HEK293 (cell line): ENCODE measurements around the gene ACCSL.

Experiments used
- HOXA7 ChIP-seq: sonication (generic); formaldehyde crosslinking; IDR thresholded peaks from 2 replicates; pipeline ENCODE4 v1.8.1; 2022; ENCODE audit warnings: missing genetic modification reagents, borderline replicate concordance
- TCF7L2 ChIP-seq: IDR thresholded peaks from 2 replicates; pipeline ENCODE4 v1.6.1; 2011; ENCODE audit warnings: low read depth, mild to moderate bottlenecking, inconsistent platforms, low read length, moderate library complexity, borderline replicate concordance
- ZFP41 ChIP-seq: fragments of 450-650 bp; formaldehyde crosslinking; IDR thresholded peaks from 2 replicates; pipeline ENCODE4 v1.5.1; 2016; ENCODE audit warnings: missing biosample characterization, missing genetic modification characterization, borderline replicate concordance
- ZNF10 ChIP-seq: fragments of 450-650 bp; formaldehyde crosslinking; IDR thresholded peaks from 2 replicates; pipeline ENCODE4 v1.5.1; 2017; ENCODE audit warnings: missing biosample characterization, missing genetic modification characterization
- ZNF184 ChIP-seq: fragments of 450-650 bp; IDR thresholded peaks from 2 replicates; pipeline ENCODE4 v1.5.1; 2018; ENCODE audit warnings: missing biosample characterization, mild to moderate bottlenecking, missing genetic modification characterization
- ZNF561 ChIP-seq: fragments of 450-650 bp; IDR thresholded peaks from 2 replicates; pipeline ENCODE4 v1.5.1; 2018; ENCODE audit warnings: missing biosample characterization, missing genetic modification characterization, borderline replicate concordance
- TF ChIP-seq, protein P1 (sequence below): fragments of 450-650 bp; IDR thresholded peaks from 2 replicates; pipeline ENCODE4 v1.5.1; 2018; ENCODE audit warnings: missing biosample characterization, missing genetic modification characterization
- TF ChIP-seq, protein P2 (sequence below): fragments of 450-650 bp; formaldehyde crosslinking; IDR thresholded peaks from 2 replicates; pipeline ENCODE4 v1.5.1; 2016; ENCODE audit warnings: missing biosample characterization, missing genetic modification characterization
- TF ChIP-seq, protein P3 (sequence below): fragments of 450-650 bp; formaldehyde crosslinking; IDR thresholded peaks from 2 replicates; pipeline ENCODE4 v1.5.1; 2016; ENCODE audit warnings: missing biosample characterization, missing genetic modification characterization, low read depth
- TF ChIP-seq, protein P4 (sequence below): fragments of 450-650 bp; formaldehyde crosslinking; IDR thresholded peaks from 2 replicates; pipeline ENCODE4 v1.5.1; 2016; ENCODE audit warnings: missing biosample characterization, missing genetic modification characterization

DNA sequence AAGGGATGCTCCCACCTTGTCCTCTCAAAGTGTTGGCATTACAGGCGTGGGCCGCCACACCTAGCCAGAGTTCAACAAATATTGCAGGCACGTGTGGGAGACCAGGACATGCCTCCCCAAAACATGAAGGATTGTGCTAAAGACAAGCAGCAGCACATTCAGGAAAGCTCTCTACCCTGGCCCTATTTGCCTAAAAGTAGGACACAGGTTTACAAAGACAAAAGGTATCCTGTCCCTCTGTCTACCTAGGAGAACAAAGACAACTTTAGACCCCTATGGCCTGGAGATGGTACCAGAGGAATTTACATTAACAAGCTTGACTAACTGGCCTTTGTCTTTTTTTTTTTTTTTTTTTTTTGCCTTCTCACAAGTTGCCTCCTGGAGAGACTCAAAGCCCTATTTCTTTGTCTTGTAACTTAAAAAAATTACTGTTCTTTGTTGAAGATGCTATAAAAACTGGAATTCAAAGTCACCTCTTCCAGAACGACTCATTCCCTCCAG lies 17.4 kb downstream of the ACCSL start:
- TF ChIP-seq ZNF561 (tag by site-specific recombination): no peak
- TF ChIP-seq ZFP41 (tag by site-specific recombination): no peak
- TF ChIP-seq, protein P1, sequence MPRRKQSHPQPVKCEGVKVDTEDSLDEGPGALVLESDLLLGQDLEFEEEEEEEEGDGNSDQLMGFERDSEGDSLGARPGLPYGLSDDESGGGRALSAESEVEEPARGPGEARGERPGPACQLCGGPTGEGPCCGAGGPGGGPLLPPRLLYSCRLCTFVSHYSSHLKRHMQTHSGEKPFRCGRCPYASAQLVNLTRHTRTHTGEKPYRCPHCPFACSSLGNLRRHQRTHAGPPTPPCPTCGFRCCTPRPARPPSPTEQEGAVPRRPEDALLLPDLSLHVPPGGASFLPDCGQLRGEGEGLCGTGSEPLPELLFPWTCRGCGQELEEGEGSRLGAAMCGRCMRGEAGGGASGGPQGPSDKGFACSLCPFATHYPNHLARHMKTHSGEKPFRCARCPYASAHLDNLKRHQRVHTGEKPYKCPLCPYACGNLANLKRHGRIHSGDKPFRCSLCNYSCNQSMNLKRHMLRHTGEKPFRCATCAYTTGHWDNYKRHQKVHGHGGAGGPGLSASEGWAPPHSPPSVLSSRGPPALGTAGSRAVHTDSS (tag by site-specific recombination): no peak
- TF ChIP-seq TCF7L2: no peak
- TF ChIP-seq, protein P2, sequence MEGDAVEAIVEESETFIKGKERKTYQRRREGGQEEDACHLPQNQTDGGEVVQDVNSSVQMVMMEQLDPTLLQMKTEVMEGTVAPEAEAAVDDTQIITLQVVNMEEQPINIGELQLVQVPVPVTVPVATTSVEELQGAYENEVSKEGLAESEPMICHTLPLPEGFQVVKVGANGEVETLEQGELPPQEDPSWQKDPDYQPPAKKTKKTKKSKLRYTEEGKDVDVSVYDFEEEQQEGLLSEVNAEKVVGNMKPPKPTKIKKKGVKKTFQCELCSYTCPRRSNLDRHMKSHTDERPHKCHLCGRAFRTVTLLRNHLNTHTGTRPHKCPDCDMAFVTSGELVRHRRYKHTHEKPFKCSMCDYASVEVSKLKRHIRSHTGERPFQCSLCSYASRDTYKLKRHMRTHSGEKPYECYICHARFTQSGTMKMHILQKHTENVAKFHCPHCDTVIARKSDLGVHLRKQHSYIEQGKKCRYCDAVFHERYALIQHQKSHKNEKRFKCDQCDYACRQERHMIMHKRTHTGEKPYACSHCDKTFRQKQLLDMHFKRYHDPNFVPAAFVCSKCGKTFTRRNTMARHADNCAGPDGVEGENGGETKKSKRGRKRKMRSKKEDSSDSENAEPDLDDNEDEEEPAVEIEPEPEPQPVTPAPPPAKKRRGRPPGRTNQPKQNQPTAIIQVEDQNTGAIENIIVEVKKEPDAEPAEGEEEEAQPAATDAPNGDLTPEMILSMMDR (tag by site-specific recombination): no peak
- TF ChIP-seq ZNF184 (tag by site-specific recombination): no peak
- TF ChIP-seq ZNF10 (tag by site-specific recombination): no peak
- TF ChIP-seq, protein P3, sequence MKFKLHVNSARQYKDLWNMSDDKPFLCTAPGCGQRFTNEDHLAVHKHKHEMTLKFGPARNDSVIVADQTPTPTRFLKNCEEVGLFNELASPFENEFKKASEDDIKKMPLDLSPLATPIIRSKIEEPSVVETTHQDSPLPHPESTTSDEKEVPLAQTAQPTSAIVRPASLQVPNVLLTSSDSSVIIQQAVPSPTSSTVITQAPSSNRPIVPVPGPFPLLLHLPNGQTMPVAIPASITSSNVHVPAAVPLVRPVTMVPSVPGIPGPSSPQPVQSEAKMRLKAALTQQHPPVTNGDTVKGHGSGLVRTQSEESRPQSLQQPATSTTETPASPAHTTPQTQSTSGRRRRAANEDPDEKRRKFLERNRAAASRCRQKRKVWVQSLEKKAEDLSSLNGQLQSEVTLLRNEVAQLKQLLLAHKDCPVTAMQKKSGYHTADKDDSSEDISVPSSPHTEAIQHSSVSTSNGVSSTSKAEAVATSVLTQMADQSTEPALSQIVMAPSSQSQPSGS (tag by site-specific recombination): no peak
- no peak for TF ChIP-seq HOXA7
- TF ChIP-seq, protein P4, sequence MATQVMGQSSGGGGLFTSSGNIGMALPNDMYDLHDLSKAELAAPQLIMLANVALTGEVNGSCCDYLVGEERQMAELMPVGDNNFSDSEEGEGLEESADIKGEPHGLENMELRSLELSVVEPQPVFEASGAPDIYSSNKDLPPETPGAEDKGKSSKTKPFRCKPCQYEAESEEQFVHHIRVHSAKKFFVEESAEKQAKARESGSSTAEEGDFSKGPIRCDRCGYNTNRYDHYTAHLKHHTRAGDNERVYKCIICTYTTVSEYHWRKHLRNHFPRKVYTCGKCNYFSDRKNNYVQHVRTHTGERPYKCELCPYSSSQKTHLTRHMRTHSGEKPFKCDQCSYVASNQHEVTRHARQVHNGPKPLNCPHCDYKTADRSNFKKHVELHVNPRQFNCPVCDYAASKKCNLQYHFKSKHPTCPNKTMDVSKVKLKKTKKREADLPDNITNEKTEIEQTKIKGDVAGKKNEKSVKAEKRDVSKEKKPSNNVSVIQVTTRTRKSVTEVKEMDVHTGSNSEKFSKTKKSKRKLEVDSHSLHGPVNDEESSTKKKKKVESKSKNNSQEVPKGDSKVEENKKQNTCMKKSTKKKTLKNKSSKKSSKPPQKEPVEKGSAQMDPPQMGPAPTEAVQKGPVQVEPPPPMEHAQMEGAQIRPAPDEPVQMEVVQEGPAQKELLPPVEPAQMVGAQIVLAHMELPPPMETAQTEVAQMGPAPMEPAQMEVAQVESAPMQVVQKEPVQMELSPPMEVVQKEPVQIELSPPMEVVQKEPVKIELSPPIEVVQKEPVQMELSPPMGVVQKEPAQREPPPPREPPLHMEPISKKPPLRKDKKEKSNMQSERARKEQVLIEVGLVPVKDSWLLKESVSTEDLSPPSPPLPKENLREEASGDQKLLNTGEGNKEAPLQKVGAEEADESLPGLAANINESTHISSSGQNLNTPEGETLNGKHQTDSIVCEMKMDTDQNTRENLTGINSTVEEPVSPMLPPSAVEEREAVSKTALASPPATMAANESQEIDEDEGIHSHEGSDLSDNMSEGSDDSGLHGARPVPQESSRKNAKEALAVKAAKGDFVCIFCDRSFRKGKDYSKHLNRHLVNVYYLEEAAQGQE: no peak
